ENCODE results near the gene ROR2. TPM values are rescaled to one million over a fixed set of nuclear protein-coding genes. Genes with fewer than 3 reads are reported as not detected.

Gene ROR2
- total RNA-seq, 1 experiment from 2014 or later, result 5.9 TPM

- ChIA-PET CTCF (no interaction called here), POLR2A (no interaction called here)
- Histone ChIP-seq H3K36me3 (ENCODE audit: control insufficient read depth, insufficient read depth, low read length) (no peaks in the 10 kb centered on the region), H3K27me3 (ENCODE audit: control insufficient read depth, insufficient read depth, low read length) (no peaks in the 10 kb centered on the region), H3K4me1 (ENCODE audit: control insufficient read depth, insufficient read depth, low read length) (peaks cover 4% of the 10 kb centered on the region; the same call in 1 of the 2 replicates), H3K27ac (ENCODE audit: low read length) (no peak overlapping the region), H3K4me3 (ENCODE audit: low read depth in 2 of 2, low read length in 2 of 2) (no peak overlapping the region), H3K9me3 (ENCODE audit: control insufficient read depth, insufficient read depth, low read depth, low read length) (no peaks in the 10 kb centered on the region)
- intact Hi-C loops (cut with micrococcal nuclease; ENCODE audit: unreplicated experiment), result no loop called here
- DNase-seq (ENCODE audit: low read depth, low spot score) (no peak), ATAC-seq (no peak)
- TF ChIP-seq POLR2AphosphoS5 (IDR thresholded peaks at IDR 0.05; ENCODE audit: low read depth, low read length) (no peak), TCF7L2 (IDR thresholded peaks at IDR 0.05; ENCODE audit: low read depth, low read length) (no peak), SIN3A (IDR thresholded peaks at IDR 0.05; ENCODE audit: borderline replicate concordance, insufficient read depth, low read depth, low read length) (no peak), REST (IDR thresholded peaks at IDR 0.05; ENCODE audit: insufficient read depth in 1 of 2, low read depth in 2 of 2, low read length in 1 of 2) (no peak)
- TF ChIP-seq, protein P1, sequence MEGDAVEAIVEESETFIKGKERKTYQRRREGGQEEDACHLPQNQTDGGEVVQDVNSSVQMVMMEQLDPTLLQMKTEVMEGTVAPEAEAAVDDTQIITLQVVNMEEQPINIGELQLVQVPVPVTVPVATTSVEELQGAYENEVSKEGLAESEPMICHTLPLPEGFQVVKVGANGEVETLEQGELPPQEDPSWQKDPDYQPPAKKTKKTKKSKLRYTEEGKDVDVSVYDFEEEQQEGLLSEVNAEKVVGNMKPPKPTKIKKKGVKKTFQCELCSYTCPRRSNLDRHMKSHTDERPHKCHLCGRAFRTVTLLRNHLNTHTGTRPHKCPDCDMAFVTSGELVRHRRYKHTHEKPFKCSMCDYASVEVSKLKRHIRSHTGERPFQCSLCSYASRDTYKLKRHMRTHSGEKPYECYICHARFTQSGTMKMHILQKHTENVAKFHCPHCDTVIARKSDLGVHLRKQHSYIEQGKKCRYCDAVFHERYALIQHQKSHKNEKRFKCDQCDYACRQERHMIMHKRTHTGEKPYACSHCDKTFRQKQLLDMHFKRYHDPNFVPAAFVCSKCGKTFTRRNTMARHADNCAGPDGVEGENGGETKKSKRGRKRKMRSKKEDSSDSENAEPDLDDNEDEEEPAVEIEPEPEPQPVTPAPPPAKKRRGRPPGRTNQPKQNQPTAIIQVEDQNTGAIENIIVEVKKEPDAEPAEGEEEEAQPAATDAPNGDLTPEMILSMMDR (IDR thresholded peaks at IDR 0.05), result no peak
- BruUV-seq (replicated peaks), result no TSS peak
- in situ Hi-C loops (cut with HindIII; ENCODE audit: low pct_unique_long_range_greater_than_20kb, low sequenced_read_pairs), result no loop called here
These were observed 50.8 kb downstream of the ROR2 start for GRCh38 chr9:91899219-91899563.

DNA sequence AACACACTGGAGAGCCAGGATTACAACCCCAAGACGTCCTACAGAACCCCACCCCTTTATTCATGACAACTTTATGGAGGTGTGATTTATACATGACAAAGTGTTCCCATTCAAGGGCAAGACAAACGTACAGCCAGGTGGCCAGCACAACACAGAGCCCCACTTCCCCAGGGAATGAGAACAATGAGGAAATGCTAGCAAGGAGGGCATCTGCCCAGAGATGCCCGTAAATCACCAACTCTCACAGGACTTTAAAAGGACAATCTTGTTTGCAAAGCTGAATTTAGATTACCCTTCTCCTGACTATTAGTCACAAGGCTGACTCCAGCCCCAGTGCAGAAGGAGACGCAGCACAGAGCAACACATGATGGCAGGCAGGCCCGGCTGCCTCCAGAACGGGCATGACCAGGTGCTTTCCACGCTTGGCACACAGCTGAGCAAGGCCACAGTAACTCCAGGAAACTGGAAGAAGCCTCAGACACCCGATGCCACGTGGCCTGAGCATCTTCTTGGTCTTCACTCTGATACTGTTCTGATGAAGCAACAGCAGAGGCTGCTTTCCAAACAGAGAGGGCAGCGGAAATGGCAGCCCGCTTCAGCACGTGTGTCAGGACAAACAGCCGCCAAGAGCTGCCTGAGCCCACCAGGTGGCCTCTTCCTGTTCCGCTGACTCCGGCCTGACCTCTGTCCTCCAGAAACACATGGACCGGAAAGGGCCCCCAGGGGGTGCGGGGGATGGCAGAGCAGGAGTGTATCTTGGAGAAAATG, 51.4 kb downstream of the ROR2 start:
- POLR2A ChIA-PET, result no interaction called here
- H3K9me3 ChIP-seq (ENCODE audit: control insufficient read depth, insufficient read depth, low read depth, low read length), result no peaks in the 10 kb centered on the region
- ATAC-seq (no peak), DNase-seq (ENCODE audit: low read depth, low spot score) (no peak)
- peaks cover 4% of the 10 kb centered on the region; the same call in 1 of the 2 replicates for H3K4me1 ChIP-seq (ENCODE audit: control insufficient read depth, insufficient read depth, low read length)
- H3K27me3 ChIP-seq (ENCODE audit: control insufficient read depth, insufficient read depth, low read length), result no peaks in the 10 kb centered on the region
- CTCF ChIA-PET, result no interaction called here
- H3K36me3 ChIP-seq (ENCODE audit: control insufficient read depth, insufficient read depth, low read length), result no peaks in the 10 kb centered on the region
- no peak overlapping the region for H3K27ac ChIP-seq (ENCODE audit: low read length)
- H3K4me3 ChIP-seq (ENCODE audit: low read depth in 2 of 2, low read length in 2 of 2), result no peak overlapping the region
- intact Hi-C loops (cut with micrococcal nuclease; ENCODE audit: unreplicated experiment), result no loop called here
- TF ChIP-seq, protein P1 (IDR thresholded peaks at IDR 0.05), result no peak
- TF ChIP-seq SIN3A (IDR thresholded peaks at IDR 0.05; ENCODE audit: borderline replicate concordance, insufficient read depth, low read depth, low read length) (no peak), REST (IDR thresholded peaks at IDR 0.05; ENCODE audit: insufficient read depth in 1 of 2, low read depth in 2 of 2, low read length in 1 of 2) (no peak), TCF7L2 (IDR thresholded peaks at IDR 0.05; ENCODE audit: low read depth, low read length) (no peak), POLR2AphosphoS5 (IDR thresholded peaks at IDR 0.05; ENCODE audit: low read depth, low read length) (no peak)
- in situ Hi-C loops (cut with HindIII; ENCODE audit: low pct_unique_long_range_greater_than_20kb, low sequenced_read_pairs), result no loop called here
- BruUV-seq (replicated peaks), result no TSS peak

All from Panc1 (cell line).